SH-SY5Y (cell line): ENCODE data around the gene EPB41L2.

Experiments used
- GATA2 ChIP-seq: IDR thresholded peaks from 2 replicates; pipeline ENCODE4 v1.6.1; 2011; ENCODE audit warnings: mild to moderate bottlenecking, low read depth, low read length
- GATA3 ChIP-seq: IDR thresholded peaks from 2 replicates; pipeline ENCODE4 v1.6.1; 2011; ENCODE audit warnings: low read depth, mild to moderate bottlenecking, low read length, moderate library complexity

Gene EPB41L2

DNA sequence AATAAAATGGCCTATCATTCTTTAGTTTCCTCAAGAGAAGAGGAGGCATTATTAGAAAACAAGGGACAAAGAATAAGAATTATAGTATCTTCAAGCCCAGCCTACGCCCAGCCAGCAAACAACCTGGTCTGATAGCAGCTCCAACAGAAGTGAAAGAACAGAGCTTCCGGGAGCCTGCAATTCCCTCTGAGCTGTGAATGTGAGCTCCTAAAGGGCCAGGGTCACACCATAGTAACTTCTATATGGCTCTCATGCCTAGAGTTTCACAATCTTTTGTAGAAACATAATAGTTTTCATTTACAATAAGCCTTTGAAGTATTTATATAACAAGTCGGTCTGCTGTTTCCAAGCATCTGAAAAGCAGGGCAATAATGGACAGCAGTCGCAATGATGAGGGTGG lies 119.3 kb downstream of the EPB41L2 start:
- TF ChIP-seq GATA2 (no peak), GATA3 (no peak)

DNA sequence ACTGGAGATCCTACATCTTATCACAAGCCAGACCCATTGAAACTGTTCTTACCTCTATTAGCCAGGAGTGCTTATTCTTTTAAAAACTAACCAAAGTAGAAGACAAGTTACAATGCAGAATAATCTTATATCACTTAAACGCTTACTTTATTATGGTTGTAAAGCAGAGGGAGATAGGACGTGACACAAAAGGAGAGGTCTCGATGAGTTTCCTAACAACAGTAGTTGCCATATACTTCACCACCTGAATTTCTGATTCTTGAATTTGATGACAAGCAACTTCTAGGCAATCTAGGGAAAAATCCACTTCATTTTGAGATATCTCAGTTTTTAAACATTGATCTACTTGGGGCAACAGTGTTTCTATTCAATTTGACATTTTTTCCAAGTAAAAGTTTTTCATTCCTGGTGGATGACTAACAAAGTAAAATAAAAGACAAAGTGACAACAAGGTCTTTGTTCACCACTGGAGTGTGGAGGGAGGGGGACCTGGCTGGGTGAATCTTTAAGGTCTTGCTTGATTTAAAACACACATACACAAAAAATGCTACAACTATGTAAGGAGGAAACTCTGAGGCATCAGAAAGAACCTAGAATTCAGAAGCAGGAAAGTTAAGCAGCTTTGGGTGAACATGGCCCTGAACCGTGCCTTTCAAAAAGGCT lies 125.0 kb downstream of the EPB41L2 start:
- TF ChIP-seq GATA3: no peak
- TF ChIP-seq GATA2: no peak

GRCh38 chr6:130936933-130937332 lies 126.1 kb downstream of the EPB41L2 start:
- TF ChIP-seq GATA2 (no peak), GATA3 (no peak)

GRCh38 chr6:130935978-130936377 lies 127.1 kb downstream of the EPB41L2 start:
- TF ChIP-seq GATA3 (no peak), GATA2 (no peak)

DNA sequence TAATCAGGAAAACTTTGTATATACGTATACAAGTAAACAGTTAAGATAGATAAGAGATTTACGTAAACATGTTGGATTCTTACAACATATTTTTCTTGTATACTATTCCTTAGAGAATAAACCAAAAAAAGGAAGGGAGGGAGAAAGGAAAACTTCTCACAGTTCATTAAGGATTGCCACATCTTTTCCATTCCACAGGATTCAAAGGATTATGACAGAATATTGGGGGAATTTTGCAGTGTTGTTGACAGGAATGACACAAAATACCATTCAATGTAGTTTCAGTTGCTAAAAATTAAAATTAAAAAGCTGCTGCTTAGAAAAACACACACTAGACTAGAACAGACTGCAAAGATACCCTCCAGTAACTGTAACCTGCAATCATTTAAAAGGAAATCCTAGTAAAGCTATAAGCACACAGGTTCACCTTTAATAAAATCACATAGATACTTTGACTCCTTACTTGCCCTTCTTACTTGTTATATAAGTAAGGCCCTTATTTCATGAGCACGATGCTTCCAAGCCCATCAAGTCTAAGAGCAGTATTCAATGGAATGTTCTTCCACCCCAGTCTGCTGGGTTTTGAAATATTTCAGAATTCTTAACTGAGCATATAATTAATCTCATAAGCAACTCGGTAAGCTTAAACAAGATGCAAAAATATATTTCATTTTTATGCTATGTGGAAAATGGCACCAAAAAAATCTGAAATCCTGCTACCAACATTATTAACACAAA lies 128.0 kb downstream of the EPB41L2 start:
- no peak for TF ChIP-seq GATA3
- no peak for TF ChIP-seq GATA2

- TF ChIP-seq GATA3 (no peak), GATA2 (no peak)
Measured at GRCh38 chr6:130933712-130934200, 129.3 kb downstream of the EPB41L2 start.

- TF ChIP-seq GATA3 (no peak), GATA2 (no peak)
Measured at GRCh38 chr6:130932921-130933320, 130.1 kb downstream of the EPB41L2 start.

GRCh38 chr6:130932438-130932837 lies 130.6 kb downstream of the EPB41L2 start:
- no peak for TF ChIP-seq GATA3
- no peak for TF ChIP-seq GATA2

DNA sequence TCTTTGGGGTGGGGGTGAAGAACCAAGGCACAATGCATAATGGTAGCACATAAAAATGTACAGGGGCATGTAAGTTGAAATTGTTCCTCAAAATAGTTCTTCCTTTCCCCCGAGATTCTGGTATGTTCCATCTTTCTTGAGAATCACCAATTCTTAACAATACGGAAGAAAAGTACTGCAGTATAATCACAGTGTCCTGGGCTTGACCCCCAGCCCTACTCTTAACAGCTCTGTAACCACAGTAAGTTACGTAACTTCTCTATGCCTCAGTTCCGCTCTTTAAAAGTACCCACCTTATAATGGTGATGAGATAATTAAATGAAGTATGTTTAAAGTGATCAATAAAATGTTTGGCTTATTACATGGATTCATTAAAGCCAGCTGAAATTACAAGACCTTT lies 131.4 kb downstream of the EPB41L2 start:
- TF ChIP-seq GATA3 (no peak), GATA2 (no peak)

- no peak for TF ChIP-seq GATA2
- no peak for TF ChIP-seq GATA3
Measured at GRCh38 chr6:130929036-130929678, 133.9 kb downstream of the EPB41L2 start.

- no peak for TF ChIP-seq GATA3
- TF ChIP-seq GATA2: no peak
Measured at GRCh38 chr6:130928158-130928912, 134.7 kb downstream of the EPB41L2 start.

- TF ChIP-seq GATA3 (no peak), GATA2 (no peak)
Measured at GRCh38 chr6:130927305-130927704, 135.7 kb downstream of the EPB41L2 start.

GRCh38 chr6:130923350-130923749 lies 139.7 kb downstream of the EPB41L2 start:
- TF ChIP-seq GATA3: no peak

GRCh38 chr6:130922922-130923321 lies 140.1 kb downstream of the EPB41L2 start:
- TF ChIP-seq GATA3 (no peak), GATA2 (no peak)
